ENCODE data around the gene DUSP16. TPM values are rescaled to one million over a fixed set of nuclear protein-coding genes. Genes with fewer than 3 reads are reported as not detected.

DUSP16 gene, protein sequence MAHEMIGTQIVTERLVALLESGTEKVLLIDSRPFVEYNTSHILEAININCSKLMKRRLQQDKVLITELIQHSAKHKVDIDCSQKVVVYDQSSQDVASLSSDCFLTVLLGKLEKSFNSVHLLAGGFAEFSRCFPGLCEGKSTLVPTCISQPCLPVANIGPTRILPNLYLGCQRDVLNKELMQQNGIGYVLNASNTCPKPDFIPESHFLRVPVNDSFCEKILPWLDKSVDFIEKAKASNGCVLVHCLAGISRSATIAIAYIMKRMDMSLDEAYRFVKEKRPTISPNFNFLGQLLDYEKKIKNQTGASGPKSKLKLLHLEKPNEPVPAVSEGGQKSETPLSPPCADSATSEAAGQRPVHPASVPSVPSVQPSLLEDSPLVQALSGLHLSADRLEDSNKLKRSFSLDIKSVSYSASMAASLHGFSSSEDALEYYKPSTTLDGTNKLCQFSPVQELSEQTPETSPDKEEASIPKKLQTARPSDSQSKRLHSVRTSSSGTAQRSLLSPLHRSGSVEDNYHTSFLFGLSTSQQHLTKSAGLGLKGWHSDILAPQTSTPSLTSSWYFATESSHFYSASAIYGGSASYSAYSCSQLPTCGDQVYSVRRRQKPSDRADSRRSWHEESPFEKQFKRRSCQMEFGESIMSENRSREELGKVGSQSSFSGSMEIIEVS
- total RNA-seq: 10 to 100 TPM; 16.1 to 47.0 (median 40.0) TPM

GRCh38 chr12:12562585-12563261 lies at the start of gene DUSP16:
TSS of gene DUSP16 (minus strand) at chr12:12562863. CDS start at chr12:12521098, 41,765 bp downstream.
- peak; percentile 40 to 79 (median 78) for TF ChIP-seq POLR2AphosphoS5 (IDR thresholded peaks at IDR 0.05)
- TF ChIP-seq CTCF (IDR thresholded peaks at IDR 0.05): peak in 2 of 5 experiments; percentile 15 to 21
- TF ChIP-seq POLR2A (IDR thresholded peaks at IDR 0.05): peak; percentile 49
- TF ChIP-seq EP300 (IDR thresholded peaks at IDR 0.05; ENCODE audit: low read depth): no peak
- Histone ChIP-seq H3K36me3 (no peaks in the 10 kb centered on the region), H3K4me3 (peak within 1 kb of the TSS; percentile 76 to 93 (median 88)), H3K27ac (peak within 1 kb of the TSS; percentile 99 to 100 (median 100)), H3K4me1 (peaks cover 0 to 45% (median 32%) of the 10 kb centered on the region in 4 donors), H3K9me3 (no peaks in the 10 kb centered on the region), H3K27me3 (no peaks in the 10 kb centered on the region)
- intact Hi-C loops (cut with DNase I; ENCODE audit: low total_unique reads): loop anchor here (5.0 kb wide), 2 partner anchors 155 to 185 kb away; partner anchors contain the start of gene CDKN1B
- peak; percentile 92 for DNase-seq
- in situ Hi-C loops (cut with MboI; ENCODE audit: low pct_ligation_motif_present in 1 of 4, low pct_unique_long_range_greater_than_20kb in 1 of 4, low sequenced_read_pairs in 3 of 4): loop anchor here in 2 of 4 donors (10.0 to 25.0 kb wide), 2 partner anchors 175 to 188 kb away; no protein-coding TSS in a partner anchor
- WGBS, 2 donors (ENCODE audit: low coverage in 1 of 2): 0% methylated on average over 4 to 46 of the region's 59 CpGs

GRCh38 chr12:12612358-12612757 lies 49.7 kb upstream of the DUSP16 start:
- no peaks in the 10 kb centered on the region for H3K36me3 ChIP-seq
- peak overlapping the region; percentile 56 to 85 (median 70) for H3K4me3 ChIP-seq
- 0% methylated on average over 5 to 7 of the region's 7 CpGs for WGBS, 2 donors (ENCODE audit: low coverage in 1 of 2)
- no peaks in the 10 kb centered on the region for H3K27me3 ChIP-seq
- no peaks in the 10 kb centered on the region for H3K9me3 ChIP-seq
- TF ChIP-seq EP300 (IDR thresholded peaks at IDR 0.05; ENCODE audit: low read depth) (no peak), CTCF (IDR thresholded peaks at IDR 0.05) (no peak), POLR2AphosphoS5 (IDR thresholded peaks at IDR 0.05) (no peak), POLR2A (IDR thresholded peaks at IDR 0.05) (no peak)
- peak overlapping the region; percentile 93 to 97 (median 94) for H3K27ac ChIP-seq
- in situ Hi-C loops (cut with MboI; ENCODE audit: low pct_ligation_motif_present in 1 of 4, low pct_unique_long_range_greater_than_20kb in 1 of 4, low sequenced_read_pairs in 3 of 4) (no loop called here), intact Hi-C loops (cut with DNase I; ENCODE audit: low total_unique reads) (no loop called here)
- DNase-seq: no peak
- H3K4me1 ChIP-seq: peaks cover 9 to 48% (median 20%) of the 10 kb centered on the region in 4 donors

- intact Hi-C loops (cut with DNase I; ENCODE audit: low total_unique reads) (no loop called here), in situ Hi-C loops (cut with MboI; ENCODE audit: low pct_ligation_motif_present in 1 of 4, low pct_unique_long_range_greater_than_20kb in 1 of 4, low sequenced_read_pairs in 3 of 4) (no loop called here)
- Histone ChIP-seq H3K4me1 (peaks cover 9 to 42% (median 18%) of the 10 kb centered on the region in 4 donors), H3K4me3 (peak within 1 kb of the TSS; percentile 56 to 85 (median 70)), H3K9me3 (no peaks in the 10 kb centered on the region), H3K27me3 (no peaks in the 10 kb centered on the region), H3K27ac (peak within 1 kb of the TSS; percentile 93 to 97 (median 94)), H3K36me3 (no peaks in the 10 kb centered on the region)
- TF ChIP-seq EP300 (IDR thresholded peaks at IDR 0.05; ENCODE audit: low read depth) (no peak), POLR2AphosphoS5 (IDR thresholded peaks at IDR 0.05) (peak; percentile 92 to 94 (median 93)), POLR2A (IDR thresholded peaks at IDR 0.05) (peak; percentile 88)
- WGBS, 2 donors (ENCODE audit: low coverage in 1 of 2): 1% methylated on average over 51 of the region's 51 CpGs; no CpG with 5 or more reads in 1 of the 2 donors
- peak; percentile 93 for DNase-seq
These were observed 49.0 kb upstream of the DUSP16 start, which contains the start of gene CREBL2 for GRCh38 chr12:12611512-12612306. TSS of gene CREBL2 (plus strand) at chr12:12611876. CDS start at chr12:12612173, 297 bp downstream.

DNA sequence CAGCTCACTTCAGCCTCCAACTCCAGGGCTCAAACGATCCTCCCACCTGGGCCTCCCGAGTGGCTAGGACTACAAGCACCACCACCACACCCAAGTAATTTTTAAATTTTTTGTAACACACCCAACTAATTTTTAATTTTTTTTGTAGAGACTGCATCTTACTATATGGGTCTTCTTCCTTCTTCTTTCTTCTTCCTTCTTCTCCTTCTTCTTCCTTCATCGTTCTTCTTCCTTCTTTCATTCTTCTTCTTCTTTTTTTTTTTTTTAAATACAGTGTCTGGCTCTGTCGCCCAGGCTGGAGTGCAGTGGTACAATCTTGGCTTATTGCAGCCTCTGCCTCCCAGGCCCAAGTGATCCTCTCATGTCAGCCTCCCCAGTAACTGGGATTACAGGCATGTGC lies 48.0 kb upstream of the DUSP16 start:
- Histone ChIP-seq H3K9me3 (no peaks in the 10 kb centered on the region), H3K27ac (peak overlapping the region; percentile 93 to 97 (median 94)), H3K36me3 (no peaks in the 10 kb centered on the region), H3K4me3 (peak overlapping the region in 2 of 4 donors; percentile 65 to 85), H3K27me3 (no peaks in the 10 kb centered on the region), H3K4me1 (peaks cover 8 to 32% (median 14%) of the 10 kb centered on the region in 4 donors)
- TF ChIP-seq POLR2A (IDR thresholded peaks at IDR 0.05) (no peak), EP300 (IDR thresholded peaks at IDR 0.05; ENCODE audit: low read depth) (no peak), CTCF (IDR thresholded peaks at IDR 0.05) (no peak), POLR2AphosphoS5 (IDR thresholded peaks at IDR 0.05) (no peak)
- DNase-seq: no peak
- WGBS, 2 donors (ENCODE audit: low coverage in 1 of 2): 84 to 87% methylated on average over 4 of the region's 4 CpGs
- in situ Hi-C loops (cut with MboI; ENCODE audit: low pct_ligation_motif_present in 1 of 4, low pct_unique_long_range_greater_than_20kb in 1 of 4, low sequenced_read_pairs in 3 of 4): no loop called here
- intact Hi-C loops (cut with DNase I; ENCODE audit: low total_unique reads): no loop called here

Measured in transverse colon (tissue), 4 donors.